Stimulated activated CD4-positive, alpha-beta T cell treated with anti-CD3 and anti-CD28 coated beads, Interleukin-4, amount 100 ng/mL, for 4 hours (primary cell): ENCODE data around the gene OR7G1.
"Not testable (repeated sequence)": the region's sequence is repeated elsewhere in the genome, so short reads cannot be mapped to it uniquely, and the experiment has no call there.

Source experiments
- DNase-seq, 2 experiments: peaks; one replicate each; pipeline ENCODE4 v3.0.0-alpha.2; 2020

Gene OR7G1

GRCh38 chr19:9075064-9075949 is 40.3 kb downstream of the OR7G1 start:
- DNase-seq: no peak

GRCh38 chr19:9073806-9074205 is 41.8 kb downstream of the OR7G1 start:
- DNase-seq: no peak

GRCh38 chr19:9071720-9072119 is 43.8 kb downstream of the OR7G1 start:
- not testable (repeated sequence) for DNase-seq

GRCh38 chr19:9070066-9070465 is 45.5 kb downstream of the OR7G1 start:
- no peak for DNase-seq

- DNase-seq: no peak
Observed at GRCh38 chr19:9065457-9066014, 50.0 kb downstream of the OR7G1 start.
